Endothelial cell (in vitro differentiated cells): ENCODE results near the gene DNAH12. TPM values are rescaled to one million over a fixed set of nuclear protein-coding genes. Genes with fewer than 3 reads are reported as not detected.

Experiments used
- DNase-seq: peaks from one replicate; pipeline ENCODE4 v3.0.0; 2021; ENCODE audit warnings: low spot score
- H3K27ac Mint-ChIP-seq: one replicate; pipeline ENCODE4 v1.8.0; 2021; ENCODE audit warnings: mixed read lengths, inconsistent platforms; ENCODE audit not compliant: unreplicated experiment
- H3K27me3 Mint-ChIP-seq: one replicate; pipeline ENCODE4 v1.8.0; 2021; ENCODE audit warnings: mild to moderate bottlenecking, moderate library complexity, mixed read lengths, inconsistent platforms; ENCODE audit not compliant: unreplicated experiment
- H3K36me3 Mint-ChIP-seq: one replicate; pipeline ENCODE4 v1.8.0; 2021; ENCODE audit warnings: mild to moderate bottlenecking, low read depth, mixed read lengths, inconsistent platforms; ENCODE audit not compliant: unreplicated experiment
- H3K4me1 Mint-ChIP-seq: one replicate; pipeline ENCODE4 v1.8.0; 2021; ENCODE audit warnings: mild to moderate bottlenecking, mixed read lengths, inconsistent platforms; ENCODE audit not compliant: unreplicated experiment
- H3K4me3 Mint-ChIP-seq: one replicate; pipeline ENCODE4 v1.8.0; 2021; ENCODE audit warnings: mild to moderate bottlenecking, mixed read lengths, inconsistent platforms; ENCODE audit not compliant: unreplicated experiment
- H3K9me3 Mint-ChIP-seq: one replicate; pipeline ENCODE4 v1.8.0; 2021; ENCODE audit warnings: mixed read lengths, inconsistent platforms; ENCODE audit not compliant: unreplicated experiment
- total RNA-seq: library from RNA; stranded (reverse); fragmentation: NEBNext Ultra II Directional; extraction: Animal tissue kit (Norgen Biotek cat#: 25700); gene quantifications from one replicate; pipeline ENCODE4 v1.2.1, GENCODE V29; 2021; ENCODE audit not compliant: unreplicated experiment
- TF ChIP-seq, protein P1 (sequence below): fragments of 200-600 bp; sonication (generic); IDR thresholded peaks from one replicate; pipeline ENCODE4 v1.5.0; 2021; ENCODE audit warnings: antibody characterized with exemption; ENCODE audit not compliant: unreplicated experiment

The DNAH12 gene
- total RNA-seq, 1 donor from 2014 or later, result 0.85 TPM

DNA sequence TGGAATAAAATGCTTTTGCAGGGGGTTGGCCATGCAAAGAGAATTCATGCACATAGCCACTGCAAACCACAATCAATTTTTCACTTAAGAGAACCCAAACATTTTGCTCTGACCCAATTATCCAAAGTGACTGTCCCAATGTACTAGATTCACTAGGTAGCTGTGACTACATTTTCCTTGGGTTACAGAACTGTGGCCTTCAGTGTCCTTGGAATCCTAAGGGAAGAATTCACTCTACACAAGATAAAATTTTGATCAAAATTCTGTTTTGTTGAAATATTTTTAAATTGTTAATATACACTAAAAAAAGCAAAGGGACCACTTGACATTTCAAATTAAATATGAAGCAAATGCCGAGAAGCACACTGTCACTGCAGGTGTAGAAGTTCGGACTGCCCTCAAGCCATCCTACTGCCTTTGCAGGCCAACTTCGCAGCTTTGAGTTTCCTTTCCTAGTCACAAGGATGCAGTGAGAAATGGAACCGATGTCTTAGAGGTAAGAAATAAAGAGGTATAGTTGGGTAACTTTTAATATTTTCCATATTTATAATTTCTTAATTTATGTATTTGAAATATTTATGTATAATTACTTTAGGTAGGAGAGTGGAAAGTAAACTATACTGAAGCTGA is 251.1 kb downstream of the DNAH12 start:
- DNase-seq, result no peak
- Mint-ChIP-seq H3K9me3 (no peaks in the 10 kb centered on the region), H3K27ac (no peak overlapping the region), H3K27me3 (no peaks in the 10 kb centered on the region), H3K36me3 (no peaks in the 10 kb centered on the region), H3K4me1 (no peaks in the 10 kb centered on the region), H3K4me3 (no peak overlapping the region)
- TF ChIP-seq, protein P1, sequence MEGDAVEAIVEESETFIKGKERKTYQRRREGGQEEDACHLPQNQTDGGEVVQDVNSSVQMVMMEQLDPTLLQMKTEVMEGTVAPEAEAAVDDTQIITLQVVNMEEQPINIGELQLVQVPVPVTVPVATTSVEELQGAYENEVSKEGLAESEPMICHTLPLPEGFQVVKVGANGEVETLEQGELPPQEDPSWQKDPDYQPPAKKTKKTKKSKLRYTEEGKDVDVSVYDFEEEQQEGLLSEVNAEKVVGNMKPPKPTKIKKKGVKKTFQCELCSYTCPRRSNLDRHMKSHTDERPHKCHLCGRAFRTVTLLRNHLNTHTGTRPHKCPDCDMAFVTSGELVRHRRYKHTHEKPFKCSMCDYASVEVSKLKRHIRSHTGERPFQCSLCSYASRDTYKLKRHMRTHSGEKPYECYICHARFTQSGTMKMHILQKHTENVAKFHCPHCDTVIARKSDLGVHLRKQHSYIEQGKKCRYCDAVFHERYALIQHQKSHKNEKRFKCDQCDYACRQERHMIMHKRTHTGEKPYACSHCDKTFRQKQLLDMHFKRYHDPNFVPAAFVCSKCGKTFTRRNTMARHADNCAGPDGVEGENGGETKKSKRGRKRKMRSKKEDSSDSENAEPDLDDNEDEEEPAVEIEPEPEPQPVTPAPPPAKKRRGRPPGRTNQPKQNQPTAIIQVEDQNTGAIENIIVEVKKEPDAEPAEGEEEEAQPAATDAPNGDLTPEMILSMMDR, result no peak

DNA sequence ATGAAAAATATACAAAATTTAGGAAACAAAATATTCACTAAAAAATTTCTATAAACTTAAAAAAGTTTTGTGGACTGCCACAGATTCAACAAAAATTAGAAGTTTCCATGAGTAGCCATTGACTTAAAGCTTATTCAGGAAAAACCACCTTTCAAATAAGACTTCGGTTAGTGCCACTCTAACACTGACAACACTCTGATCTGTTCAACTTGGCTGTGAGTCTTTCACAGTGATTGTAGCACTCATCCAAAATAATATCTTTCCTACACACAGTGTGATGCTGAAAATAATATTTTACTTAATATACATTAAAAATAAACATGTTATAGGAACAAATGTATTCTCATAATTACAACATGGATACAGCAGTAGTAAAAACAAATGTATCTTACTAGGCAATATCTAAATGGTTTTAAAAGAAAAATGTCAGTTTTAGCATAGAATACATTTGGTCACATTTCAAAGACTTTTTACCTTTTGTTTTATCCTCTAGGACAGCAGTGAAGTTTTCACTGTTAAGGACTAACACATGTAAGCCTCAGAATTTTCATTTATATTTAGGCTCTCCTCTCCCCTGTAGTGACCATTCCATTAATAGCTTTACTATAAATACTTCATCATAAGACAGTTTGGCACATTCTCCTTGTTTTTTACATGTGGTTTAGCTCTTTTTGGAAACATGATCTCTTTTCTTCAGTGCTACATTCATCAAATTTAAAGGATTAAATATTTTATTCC is 251.8 kb downstream of the DNAH12 start, which contains the start of gene ASB14:
ASB14 (minus strand) TSS at position 527 of the 738 bp plus-strand sequence. CDS start 652 bp downstream, outside the sequence.
- Mint-ChIP-seq H3K27ac (no peak within 1 kb of the TSS), H3K4me3 (no peak within 1 kb of the TSS), H3K9me3 (no peaks in the 10 kb centered on the region), H3K36me3 (no peaks in the 10 kb centered on the region), H3K27me3 (no peaks in the 10 kb centered on the region), H3K4me1 (no peaks in the 10 kb centered on the region)
- DNase-seq, result no peak
- TF ChIP-seq, protein P1, result no peak

DNA sequence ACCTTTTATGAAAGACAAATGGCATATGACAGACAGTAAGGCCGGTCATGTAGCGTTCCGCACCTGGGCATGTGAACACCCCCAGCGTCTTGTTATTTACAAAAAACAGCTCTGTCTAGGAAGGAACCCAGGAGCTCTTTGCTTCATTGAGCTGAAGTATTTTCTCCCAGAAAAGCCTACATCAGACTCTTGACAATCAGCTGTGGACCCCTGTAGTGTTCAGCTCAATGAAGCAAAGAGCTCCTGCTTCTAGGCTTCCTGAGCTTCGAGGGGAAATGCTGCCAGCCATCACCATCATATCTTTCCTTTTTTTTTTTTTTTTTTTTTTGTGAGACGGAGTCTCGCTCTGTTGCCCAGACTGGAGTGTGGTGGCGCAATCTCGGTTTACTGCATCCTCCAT is 255.7 kb downstream of the DNAH12 start:
- no peak overlapping the region for H3K4me3 Mint-ChIP-seq
- H3K9me3 Mint-ChIP-seq, result no peaks in the 10 kb centered on the region
- no peaks in the 10 kb centered on the region for H3K36me3 Mint-ChIP-seq
- no peak overlapping the region for H3K27ac Mint-ChIP-seq
- TF ChIP-seq, protein P1, result no peak
- no peak for DNase-seq
- H3K4me1 Mint-ChIP-seq, result no peaks in the 10 kb centered on the region
- H3K27me3 Mint-ChIP-seq, result no peaks in the 10 kb centered on the region

DNA sequence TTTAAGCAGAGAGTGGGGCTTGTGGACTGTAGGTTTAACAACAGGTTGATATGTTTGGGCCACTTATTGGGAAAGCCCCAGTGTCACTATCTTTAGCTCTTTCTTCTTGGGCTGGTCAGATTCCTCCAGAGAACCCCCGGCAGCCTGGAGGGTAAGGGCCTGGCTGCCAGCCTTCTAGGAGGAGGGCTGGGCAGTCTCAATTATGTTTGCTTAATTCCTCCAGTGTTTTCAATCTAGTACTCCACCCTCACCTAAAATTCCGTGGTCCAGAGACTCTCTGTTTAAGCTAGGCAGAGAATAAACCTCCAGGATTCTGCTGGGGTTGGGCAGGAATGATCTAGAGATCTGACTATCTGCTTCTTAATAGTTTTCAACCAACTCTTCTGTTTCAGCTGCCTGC is 256.9 kb downstream of the DNAH12 start:
- Mint-ChIP-seq H3K4me3 (no peak overlapping the region), H3K27me3 (no peaks in the 10 kb centered on the region), H3K9me3 (no peaks in the 10 kb centered on the region), H3K27ac (no peak overlapping the region), H3K4me1 (no peaks in the 10 kb centered on the region), H3K36me3 (no peaks in the 10 kb centered on the region)
- TF ChIP-seq, protein P1, result no peak
- no peak for DNase-seq

DNA sequence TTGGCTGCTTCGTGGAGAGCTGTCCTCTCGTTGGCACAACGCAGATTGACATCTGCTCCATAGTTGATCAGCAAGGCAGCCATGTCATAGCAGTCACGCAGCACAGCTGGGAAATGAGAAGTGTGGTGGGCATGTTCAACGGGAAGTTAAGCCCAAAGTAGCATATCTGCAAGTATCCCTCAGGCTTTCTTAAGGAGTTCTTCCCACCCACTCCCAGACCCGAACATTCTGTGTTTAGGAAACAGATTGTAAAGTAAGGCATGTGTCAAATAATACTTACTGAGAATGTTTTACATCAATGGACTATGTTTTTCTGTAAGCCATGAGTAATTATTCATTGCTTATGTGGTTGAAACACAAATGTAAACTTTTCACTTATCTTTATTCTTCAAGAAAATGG is 260.8 kb downstream of the DNAH12 start:
- TF ChIP-seq, protein P1, result no peak
- Mint-ChIP-seq H3K27ac (no peak overlapping the region), H3K27me3 (no peaks in the 10 kb centered on the region), H3K36me3 (no peaks in the 10 kb centered on the region), H3K4me3 (no peak overlapping the region), H3K4me1 (no peaks in the 10 kb centered on the region), H3K9me3 (no peaks in the 10 kb centered on the region)
- no peak for DNase-seq
